CD4-positive, alpha-beta T cell treated with Interleukin-4 for 4 hours (primary cell): Measurements from ENCODE around the gene RBM47.
"Not testable (repeated sequence)": the region's sequence is repeated elsewhere in the genome, so short reads cannot be mapped to it uniquely, and the experiment has no call there.

Source experiments
- DNase-seq: peaks from one replicate; pipeline ENCODE4 v3.0.0-alpha.2; 2020

The RBM47 gene

DNA sequence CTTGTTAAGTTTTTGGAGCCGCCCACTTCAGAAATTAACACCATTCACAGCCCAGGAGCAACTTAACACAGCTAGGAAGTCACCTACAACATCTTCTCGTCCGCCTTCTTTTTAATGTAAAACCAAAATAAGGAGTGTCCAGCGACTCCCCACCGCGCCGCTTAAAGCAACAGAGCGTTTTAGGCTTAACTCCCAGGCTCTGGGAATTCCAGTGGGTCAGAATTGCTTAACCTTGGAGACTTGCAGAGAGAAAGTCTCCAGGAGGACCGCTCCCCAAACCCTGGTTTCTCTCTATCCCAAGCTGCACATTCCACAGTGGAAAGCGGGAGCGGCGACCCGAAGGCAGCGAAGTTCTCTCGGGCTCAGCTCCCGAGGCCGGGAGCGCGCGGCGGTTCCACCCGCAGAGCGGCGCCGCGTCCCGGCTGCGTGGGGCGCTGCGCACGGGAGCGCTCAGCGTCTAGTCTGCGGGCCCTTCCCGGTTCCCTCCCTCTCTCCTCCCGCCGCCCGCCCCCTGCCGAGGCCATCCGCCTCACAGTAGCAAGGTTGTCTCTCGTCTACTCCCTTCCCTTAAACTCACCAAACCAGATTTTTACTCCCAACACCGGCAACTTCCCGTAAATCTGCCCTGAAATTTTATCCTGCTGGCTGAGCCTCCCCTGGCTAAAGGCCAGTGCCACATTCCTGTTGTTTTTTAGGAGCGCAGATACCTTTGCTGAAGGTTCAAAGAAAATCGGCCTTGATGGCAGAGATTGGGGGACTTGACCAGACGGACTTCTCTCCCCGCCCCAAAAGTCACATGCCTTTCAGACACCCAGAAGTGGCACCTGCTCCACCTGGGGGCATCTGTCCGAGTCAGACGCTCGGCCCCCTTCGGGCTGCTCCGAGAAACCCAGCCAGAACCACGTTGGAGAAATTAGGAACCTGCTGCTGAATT lies at the start of gene RBM47:
RBM47 (minus strand) TSS at position 464 of the 934 bp plus-strand sequence. CDS start 190,971 bp downstream, outside the sequence.
- no peak for DNase-seq

DNA sequence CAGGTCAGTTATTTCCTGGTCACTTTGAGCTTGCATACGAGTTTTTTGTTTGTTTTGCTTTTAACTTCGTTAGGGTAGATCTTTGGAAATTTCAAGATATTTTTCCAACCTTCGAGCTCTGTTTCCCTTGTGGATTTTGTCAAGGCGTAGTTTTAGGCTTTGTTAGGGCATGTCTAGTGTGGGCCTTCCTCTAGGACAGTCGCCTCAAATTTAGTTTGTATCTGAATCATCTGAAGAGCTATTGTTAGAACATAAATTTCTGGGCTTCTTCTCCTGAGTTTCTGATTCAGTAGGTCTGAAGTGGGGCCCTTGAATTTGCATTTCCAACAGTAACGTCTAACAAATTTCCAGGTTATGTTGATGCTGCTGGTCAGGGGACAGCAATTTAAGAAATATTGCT lies 48.8 kb upstream of the RBM47 start:
- no peak for DNase-seq

GRCh38 chr4:40675166-40675565 lies 45.5 kb upstream of the RBM47 start:
- no peak for DNase-seq

GRCh38 chr4:40672528-40673522 lies 43.2 kb upstream of the RBM47 start:
- peak; percentile 33 for DNase-seq

- no peak for DNase-seq
Observed at GRCh38 chr4:40669504-40669903, 39.8 kb upstream of the RBM47 start.

DNA sequence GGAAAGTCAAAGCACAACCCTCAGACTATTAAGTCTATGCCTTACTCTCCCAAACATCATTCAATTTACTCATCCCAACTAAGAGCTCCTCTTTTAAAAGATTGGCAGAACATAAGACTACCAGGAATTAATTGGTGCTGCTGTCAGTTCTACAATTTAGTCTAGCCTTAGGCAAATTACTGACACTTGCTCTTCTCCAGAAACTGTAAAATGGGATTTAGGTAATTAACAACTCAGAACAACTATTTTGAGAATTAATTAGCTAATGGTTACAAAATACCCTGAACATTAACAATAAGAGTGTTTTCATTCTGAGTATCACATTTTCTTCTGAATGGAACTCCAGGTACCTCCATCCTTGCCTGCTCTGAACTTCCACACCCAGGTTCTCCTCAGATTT lies 36.2 kb upstream of the RBM47 start:
- no peak for DNase-seq

DNA sequence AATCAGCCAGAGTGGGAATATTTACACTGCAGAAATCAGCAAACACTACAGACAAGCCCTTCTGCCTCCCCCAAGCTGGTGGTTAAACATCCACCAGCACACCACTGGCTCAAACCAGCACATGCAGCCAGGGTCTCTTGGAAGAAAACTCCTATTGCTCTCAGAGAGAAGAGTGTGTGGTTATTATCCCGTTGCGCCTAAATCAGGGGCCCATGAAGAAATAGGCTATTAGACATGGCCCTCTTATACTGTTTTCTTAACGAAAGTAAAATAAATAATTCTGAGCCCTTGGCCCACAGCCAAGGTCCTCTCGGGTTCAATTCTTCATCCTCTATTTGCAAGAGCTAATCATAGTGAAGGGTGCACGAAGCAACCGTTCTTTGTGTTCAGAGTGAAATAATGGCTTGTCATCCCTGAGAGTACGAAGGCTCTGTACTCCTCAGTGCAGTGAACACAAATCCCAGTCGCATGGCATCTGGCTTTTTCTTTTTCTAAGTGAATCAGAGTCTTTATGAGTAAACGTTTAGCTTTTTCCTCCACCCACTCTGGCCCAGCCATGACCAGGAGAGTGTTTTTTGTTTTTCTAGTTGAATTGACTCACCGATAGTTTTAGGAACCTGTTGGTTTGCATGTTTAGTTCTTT lies 33.4 kb upstream of the RBM47 start:
- no peak for DNase-seq

GRCh38 chr4:40661803-40662202 lies 32.1 kb upstream of the RBM47 start:
- no peak for DNase-seq

DNA sequence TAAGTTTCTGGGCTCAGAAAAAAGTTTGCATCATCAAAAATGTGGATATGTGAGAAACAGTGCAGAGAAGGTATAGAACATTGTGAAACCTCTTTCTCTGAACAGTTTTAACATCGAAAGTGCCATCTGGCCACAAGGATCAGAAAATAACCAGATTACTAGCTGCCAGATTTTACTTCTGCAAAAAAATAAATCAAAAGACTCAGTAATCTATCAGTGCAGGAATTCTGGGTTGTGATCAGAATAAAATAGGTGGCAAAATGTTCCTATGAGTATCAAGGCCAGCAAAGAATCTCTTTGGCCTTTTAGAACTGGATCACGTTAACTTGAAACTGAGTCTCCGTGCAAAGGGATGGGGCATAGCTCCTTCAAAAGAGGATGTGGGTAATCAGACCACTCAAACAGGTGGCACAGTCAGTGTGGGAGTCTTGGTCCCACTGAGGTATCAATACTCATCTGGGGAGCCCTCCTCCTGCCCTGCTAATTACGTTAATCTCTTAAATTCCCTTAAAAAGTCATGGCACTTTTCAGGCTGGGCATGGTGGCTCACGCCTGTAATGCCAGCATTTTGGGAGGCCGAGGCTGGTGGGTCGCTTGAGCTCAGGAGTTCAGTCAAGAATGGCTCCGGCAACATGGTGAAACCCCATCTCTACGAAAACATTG lies 26.7 kb upstream of the RBM47 start:
- DNase-seq = no peak

- no peak for DNase-seq
Observed at GRCh38 chr4:40651280-40651679, 21.6 kb upstream of the RBM47 start.

DNA sequence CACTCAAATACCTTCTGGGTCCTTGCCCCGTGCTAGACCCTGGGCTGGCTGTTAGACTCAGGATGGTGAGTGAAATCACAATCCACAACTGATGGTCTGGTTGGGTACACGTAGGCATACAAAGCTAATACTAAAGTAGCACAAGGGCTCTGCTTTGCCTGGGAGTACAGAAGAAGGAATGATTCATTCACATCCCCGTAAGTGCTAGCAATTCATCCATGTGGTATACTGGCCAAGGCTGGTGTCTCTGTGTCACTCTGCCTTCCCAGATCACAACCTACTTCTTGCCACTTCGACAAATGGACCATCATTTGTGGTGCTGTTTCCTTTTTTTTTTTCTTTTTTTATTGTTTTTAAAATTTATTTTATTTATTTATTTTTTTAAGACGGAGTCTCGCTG lies 19.7 kb upstream of the RBM47 start:
- no peak for DNase-seq

GRCh38 chr4:40648742-40649281 lies 19.1 kb upstream of the RBM47 start:
- DNase-seq = no peak

- no peak for DNase-seq
Observed at GRCh38 chr4:40648131-40648530, 18.5 kb upstream of the RBM47 start.

DNA sequence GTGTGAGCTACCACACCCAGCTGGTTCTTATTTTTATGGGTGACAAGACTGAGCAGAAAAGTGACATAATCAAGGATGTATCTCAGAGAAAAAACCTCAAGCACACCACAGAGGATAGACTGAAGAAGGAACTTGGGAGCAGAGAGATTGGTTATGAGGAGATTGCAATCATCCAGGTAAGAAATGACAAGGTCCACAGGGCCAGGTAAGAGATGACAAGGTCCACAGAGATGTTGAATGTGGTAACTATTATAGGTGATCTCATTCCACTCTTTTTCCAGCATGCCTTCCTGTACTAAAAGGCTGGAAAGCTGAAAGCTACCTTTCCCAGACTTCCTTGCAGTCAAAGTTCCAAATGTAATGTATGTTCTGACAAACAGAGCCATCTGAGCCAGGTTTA lies 15.9 kb upstream of the RBM47 start:
- no peak for DNase-seq

- no peak for DNase-seq
Observed at GRCh38 chr4:40632080-40632479, 2.4 kb upstream of the RBM47 start.

- DNase-seq = no peak
Observed at GRCh38 chr4:40630335-40631021, 814 bp upstream of the RBM47 start.

- no peak for DNase-seq
Observed at GRCh38 chr4:40628888-40629287, 776 bp downstream of the RBM47 start.

GRCh38 chr4:40628407-40628806 lies 1.3 kb downstream of the RBM47 start:
- DNase-seq = not testable (repeated sequence)

GRCh38 chr4:40627540-40627939 lies 2.1 kb downstream of the RBM47 start:
- DNase-seq = no peak

DNA sequence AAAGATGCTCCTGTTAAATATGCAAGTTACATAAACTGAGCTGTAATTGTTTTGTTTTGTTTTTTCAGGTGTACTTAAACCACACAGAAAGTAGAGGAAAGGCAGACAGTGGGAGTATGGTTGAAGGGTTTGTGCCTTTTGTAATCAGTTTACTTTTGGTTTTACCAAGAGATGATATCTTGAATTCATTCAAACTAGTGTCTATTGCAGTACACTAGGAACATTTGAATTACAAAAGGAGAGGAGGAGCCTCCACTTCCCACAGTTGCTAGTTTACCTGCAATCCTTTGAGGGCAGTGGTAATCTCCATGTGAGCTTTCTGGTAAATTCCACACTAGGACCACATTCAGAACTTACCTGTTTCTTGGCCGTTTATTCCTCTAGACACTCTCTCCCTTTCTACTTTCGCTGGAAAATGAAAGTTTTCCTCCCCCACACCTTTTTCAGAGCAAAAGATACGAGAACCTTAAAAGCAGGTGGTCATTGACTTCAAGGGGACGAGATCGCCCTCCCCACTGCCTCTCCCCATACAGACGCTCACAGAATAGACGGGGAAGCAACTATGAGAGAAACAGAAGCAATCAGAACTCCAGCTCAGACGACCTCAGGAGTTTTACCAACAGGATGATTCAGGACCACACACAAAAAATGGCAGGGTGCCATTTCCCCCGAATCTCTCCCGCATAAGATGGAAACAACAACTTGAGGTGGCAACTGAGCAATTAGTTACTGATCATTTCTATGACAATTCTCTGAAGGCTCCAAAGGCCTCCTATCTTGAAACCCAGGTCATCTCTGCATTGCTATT lies 3.3 kb downstream of the RBM47 start:
- no peak for DNase-seq

GRCh38 chr4:40623707-40624106 lies 6.0 kb downstream of the RBM47 start:
- no peak for DNase-seq
